NAMALWA (cell line): Measurements from ENCODE around the gene PRR7.

Source experiments
- DNase-seq: peaks from one replicate; pipeline ENCODE4 v3.0.0-alpha.2; 2015; ENCODE audit warnings: low spot score

PRR7 gene

GRCh38 chr5:177469750-177470525, 23.3 kb downstream of the PRR7 start:
- DNase-seq, result no peak

- DNase-seq, result no peak
Measured at GRCh38 chr5:177470759-177471536, 24.3 kb downstream of the PRR7 start.

- DNase-seq, result no peak
Measured at GRCh38 chr5:177471610-177472356, 25.2 kb downstream of the PRR7 start.

- peak; percentile 81 for DNase-seq
Measured at GRCh38 chr5:177472460-177473442, 26.1 kb downstream of the PRR7 start.

GRCh38 chr5:177473443-177474001, 26.9 kb downstream of the PRR7 start, which contains the start of gene DBN1:
TSS of gene DBN1 (minus strand) at chr5:177473634. CDS start at chr5:177473521, 113 bp downstream.
- DNase-seq, result peak; percentile 59

GRCh38 chr5:177474002-177474476, 27.4 kb downstream of the PRR7 start:
- DNase-seq, result no peak

- DNase-seq, result no peak
Measured at GRCh38 chr5:177474846-177475562, 28.4 kb downstream of the PRR7 start.

- no peak for DNase-seq
Measured at GRCh38 chr5:177475563-177476427, 29.2 kb downstream of the PRR7 start.

GRCh38 chr5:177476531-177477233, 30.1 kb downstream of the PRR7 start:
- no peak for DNase-seq

GRCh38 chr5:177477701-177478477, 31.3 kb downstream of the PRR7 start:
- DNase-seq, result no peak

GRCh38 chr5:177478711-177479646, 32.4 kb downstream of the PRR7 start:
- DNase-seq, result peak; percentile 88

GRCh38 chr5:177479774-177480173, 33.2 kb downstream of the PRR7 start:
- DNase-seq, result no peak

GRCh38 chr5:177482359-177482795, 35.8 kb downstream of the PRR7 start:
- DNase-seq, result no peak

GRCh38 chr5:177483042-177483441, 36.4 kb downstream of the PRR7 start:
- no peak for DNase-seq

- DNase-seq, result no peak
Measured at GRCh38 chr5:177483994-177484901, 37.6 kb downstream of the PRR7 start.
